Heart left ventricle (tissue), 13 donors: ENCODE data around the gene NAPEPLD.
"Not testable (repeated sequence)": the region's sequence is repeated elsewhere in the genome, so short reads cannot be mapped to it uniquely, and the experiment has no call there.

ENCODE experiments used
- POLR2A ChIP-seq, 2 donors: fragments of 450-650 bp; IDR thresholded peaks; one replicate each; pipeline ENCODE4 v1.6.1; 2017; ENCODE audit warnings: antibody characterized with exemption in 2 of 2, mild to moderate bottlenecking in 2 of 2, moderate library complexity in 2 of 2
- TF ChIP-seq, protein P1 (sequence below), 12 donors: fragments of 200-600 bp; sonication (generic) in 4 of 12; IDR thresholded peaks; one replicate each; pipeline versions ENCODE4 v1.5.0 to v1.8.0; 2018 to 2022; ENCODE audit warnings: antibody characterized with exemption in 12 of 12, mild to moderate bottlenecking in 5 of 12
- donor health status: ischemic (EF 13 %, LVEDD 7.1; RV severe dilation, severe dysfunction).
- donor health status: DM: no; HTN: yes; CAD: no.
- donor health status: DM: no; HTN: no; CAD: no.
- donor health status: ischemic (EF 25% LVEDD 6.9; RV normal size, moderate dysfunction).
- donor health status: ischemic (EF 25% LVEDD 5.7; RV mildly dilated, moderate dysfunction).
- donor health status: ischemic (EF 35%, LVEDD 5.7; RV mildly dilated, moderate dysfunction).
- donor health status: nonischemic (EF 11% LVEDD 7.7; RV severe dilation, severe dysfunction).
- donor health status: DM: yes; HTN: yes; CAD: no.
- donor health status: PGD.
- donor health status: ischemic (EF 29% LVEDD 5.4; RV normal size, mild dysfunction).
- donor health status: nonischemic (EF 23%, LVEDD 6.1; RV moderate dilation, normal function).

DNA sequence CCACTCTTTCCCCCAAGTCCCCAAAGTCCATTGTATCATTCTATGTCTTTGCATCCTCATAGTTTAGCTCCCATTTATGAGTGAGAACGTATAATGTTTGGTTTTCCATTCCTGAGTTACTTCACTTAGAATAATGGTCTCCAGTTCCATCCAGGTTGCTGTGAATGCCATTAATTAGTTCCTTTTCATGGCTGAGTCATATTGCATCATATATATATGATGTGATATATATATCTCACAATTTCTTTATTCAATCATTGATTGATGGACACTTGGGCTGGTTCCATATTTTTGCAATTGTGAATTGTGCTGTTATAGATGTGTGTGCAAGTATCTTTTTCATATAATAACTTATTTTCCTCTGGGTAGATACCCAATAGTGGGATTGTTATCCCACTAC, 92.9 kb downstream of the NAPEPLD start:
- TF ChIP-seq, protein P1, sequence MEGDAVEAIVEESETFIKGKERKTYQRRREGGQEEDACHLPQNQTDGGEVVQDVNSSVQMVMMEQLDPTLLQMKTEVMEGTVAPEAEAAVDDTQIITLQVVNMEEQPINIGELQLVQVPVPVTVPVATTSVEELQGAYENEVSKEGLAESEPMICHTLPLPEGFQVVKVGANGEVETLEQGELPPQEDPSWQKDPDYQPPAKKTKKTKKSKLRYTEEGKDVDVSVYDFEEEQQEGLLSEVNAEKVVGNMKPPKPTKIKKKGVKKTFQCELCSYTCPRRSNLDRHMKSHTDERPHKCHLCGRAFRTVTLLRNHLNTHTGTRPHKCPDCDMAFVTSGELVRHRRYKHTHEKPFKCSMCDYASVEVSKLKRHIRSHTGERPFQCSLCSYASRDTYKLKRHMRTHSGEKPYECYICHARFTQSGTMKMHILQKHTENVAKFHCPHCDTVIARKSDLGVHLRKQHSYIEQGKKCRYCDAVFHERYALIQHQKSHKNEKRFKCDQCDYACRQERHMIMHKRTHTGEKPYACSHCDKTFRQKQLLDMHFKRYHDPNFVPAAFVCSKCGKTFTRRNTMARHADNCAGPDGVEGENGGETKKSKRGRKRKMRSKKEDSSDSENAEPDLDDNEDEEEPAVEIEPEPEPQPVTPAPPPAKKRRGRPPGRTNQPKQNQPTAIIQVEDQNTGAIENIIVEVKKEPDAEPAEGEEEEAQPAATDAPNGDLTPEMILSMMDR (IDR thresholded peaks at IDR 0.05) = not testable (repeated sequence)
- TF ChIP-seq POLR2A (IDR thresholded peaks at IDR 0.05) = not testable (repeated sequence)
